ENCODE results near the gene TTBK2. TPM values are rescaled to one million over a fixed set of nuclear protein-coding genes. Genes with fewer than 3 reads are reported as not detected.

Gene TTBK2
- total RNA-seq, 1 experiment from 2014 or later = 17.2 TPM

DNA sequence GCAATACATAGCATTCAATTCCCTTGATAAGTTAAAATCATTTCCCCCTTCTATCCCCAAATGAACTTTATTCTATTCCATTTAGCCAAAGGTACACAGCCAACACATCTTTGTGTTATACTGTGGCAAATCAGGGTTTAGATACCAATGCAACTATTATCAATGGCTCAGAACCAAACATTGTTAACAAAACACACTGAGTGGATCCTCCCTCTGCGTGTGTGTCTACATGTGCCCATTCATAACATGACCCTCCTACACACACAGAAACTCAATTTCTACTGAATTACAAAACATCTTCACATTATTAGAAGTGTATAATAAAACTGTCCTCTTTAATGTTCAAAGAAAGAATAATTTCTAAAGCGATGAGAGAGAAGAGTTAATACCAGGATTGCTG lies 1.3 kb downstream of the TTBK2 start:
- in situ Hi-C loops (cut with HindIII; ENCODE audit: low pct_unique_long_range_greater_than_20kb, low sequenced_read_pairs) = no loop called here
- H3K36me3 ChIP-seq (ENCODE audit: control insufficient read depth, insufficient read depth, low read length) = no peaks in the 10 kb centered on the region
- ChIA-PET POLR2A (interaction anchor here (0.6 kb wide), 1 partner anchor 208 kb away, joined by 5 read pairs; no protein-coding TSS in a partner anchor), CTCF (no interaction called here)
- no peaks in the 10 kb centered on the region for H3K9me3 ChIP-seq (ENCODE audit: control insufficient read depth, insufficient read depth, low read depth, low read length)
- ATAC-seq (no peak), DNase-seq (ENCODE audit: low read depth, low spot score) (no peak)
- intact Hi-C loops (cut with micrococcal nuclease; ENCODE audit: unreplicated experiment) = no loop called here
- no peak for TF ChIP-seq SIN3A (IDR thresholded peaks at IDR 0.05; ENCODE audit: borderline replicate concordance, insufficient read depth, low read depth, low read length)
- TF ChIP-seq POLR2AphosphoS5 (IDR thresholded peaks at IDR 0.05; ENCODE audit: low read depth, low read length) = no peak
- no peak for TF ChIP-seq TCF7L2 (IDR thresholded peaks at IDR 0.05; ENCODE audit: low read depth, low read length)
- TF ChIP-seq, protein P1, sequence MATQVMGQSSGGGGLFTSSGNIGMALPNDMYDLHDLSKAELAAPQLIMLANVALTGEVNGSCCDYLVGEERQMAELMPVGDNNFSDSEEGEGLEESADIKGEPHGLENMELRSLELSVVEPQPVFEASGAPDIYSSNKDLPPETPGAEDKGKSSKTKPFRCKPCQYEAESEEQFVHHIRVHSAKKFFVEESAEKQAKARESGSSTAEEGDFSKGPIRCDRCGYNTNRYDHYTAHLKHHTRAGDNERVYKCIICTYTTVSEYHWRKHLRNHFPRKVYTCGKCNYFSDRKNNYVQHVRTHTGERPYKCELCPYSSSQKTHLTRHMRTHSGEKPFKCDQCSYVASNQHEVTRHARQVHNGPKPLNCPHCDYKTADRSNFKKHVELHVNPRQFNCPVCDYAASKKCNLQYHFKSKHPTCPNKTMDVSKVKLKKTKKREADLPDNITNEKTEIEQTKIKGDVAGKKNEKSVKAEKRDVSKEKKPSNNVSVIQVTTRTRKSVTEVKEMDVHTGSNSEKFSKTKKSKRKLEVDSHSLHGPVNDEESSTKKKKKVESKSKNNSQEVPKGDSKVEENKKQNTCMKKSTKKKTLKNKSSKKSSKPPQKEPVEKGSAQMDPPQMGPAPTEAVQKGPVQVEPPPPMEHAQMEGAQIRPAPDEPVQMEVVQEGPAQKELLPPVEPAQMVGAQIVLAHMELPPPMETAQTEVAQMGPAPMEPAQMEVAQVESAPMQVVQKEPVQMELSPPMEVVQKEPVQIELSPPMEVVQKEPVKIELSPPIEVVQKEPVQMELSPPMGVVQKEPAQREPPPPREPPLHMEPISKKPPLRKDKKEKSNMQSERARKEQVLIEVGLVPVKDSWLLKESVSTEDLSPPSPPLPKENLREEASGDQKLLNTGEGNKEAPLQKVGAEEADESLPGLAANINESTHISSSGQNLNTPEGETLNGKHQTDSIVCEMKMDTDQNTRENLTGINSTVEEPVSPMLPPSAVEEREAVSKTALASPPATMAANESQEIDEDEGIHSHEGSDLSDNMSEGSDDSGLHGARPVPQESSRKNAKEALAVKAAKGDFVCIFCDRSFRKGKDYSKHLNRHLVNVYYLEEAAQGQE (IDR thresholded peaks at IDR 0.05; ENCODE audit: insufficient read depth in 1 of 2, low read depth in 2 of 2, low read length in 1 of 2) = no peak
- TF ChIP-seq, protein P2, sequence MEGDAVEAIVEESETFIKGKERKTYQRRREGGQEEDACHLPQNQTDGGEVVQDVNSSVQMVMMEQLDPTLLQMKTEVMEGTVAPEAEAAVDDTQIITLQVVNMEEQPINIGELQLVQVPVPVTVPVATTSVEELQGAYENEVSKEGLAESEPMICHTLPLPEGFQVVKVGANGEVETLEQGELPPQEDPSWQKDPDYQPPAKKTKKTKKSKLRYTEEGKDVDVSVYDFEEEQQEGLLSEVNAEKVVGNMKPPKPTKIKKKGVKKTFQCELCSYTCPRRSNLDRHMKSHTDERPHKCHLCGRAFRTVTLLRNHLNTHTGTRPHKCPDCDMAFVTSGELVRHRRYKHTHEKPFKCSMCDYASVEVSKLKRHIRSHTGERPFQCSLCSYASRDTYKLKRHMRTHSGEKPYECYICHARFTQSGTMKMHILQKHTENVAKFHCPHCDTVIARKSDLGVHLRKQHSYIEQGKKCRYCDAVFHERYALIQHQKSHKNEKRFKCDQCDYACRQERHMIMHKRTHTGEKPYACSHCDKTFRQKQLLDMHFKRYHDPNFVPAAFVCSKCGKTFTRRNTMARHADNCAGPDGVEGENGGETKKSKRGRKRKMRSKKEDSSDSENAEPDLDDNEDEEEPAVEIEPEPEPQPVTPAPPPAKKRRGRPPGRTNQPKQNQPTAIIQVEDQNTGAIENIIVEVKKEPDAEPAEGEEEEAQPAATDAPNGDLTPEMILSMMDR (IDR thresholded peaks at IDR 0.05) = no peak
- H3K4me1 ChIP-seq (ENCODE audit: control insufficient read depth, insufficient read depth, low read length) = peaks cover 10% of the 10 kb centered on the region; the same call in 1 of the 2 replicates
- peak overlapping the region; percentile 78 to 84 for H3K4me3 ChIP-seq (ENCODE audit: low read depth in 2 of 2, low read length in 2 of 2)
- no peaks in the 10 kb centered on the region for H3K27me3 ChIP-seq (ENCODE audit: control insufficient read depth, insufficient read depth, low read length)
- H3K27ac ChIP-seq (ENCODE audit: low read length) = peak overlapping the region; percentile 76
- BruUV-seq (replicated peaks) = TSS peak; percentile 79

DNA sequence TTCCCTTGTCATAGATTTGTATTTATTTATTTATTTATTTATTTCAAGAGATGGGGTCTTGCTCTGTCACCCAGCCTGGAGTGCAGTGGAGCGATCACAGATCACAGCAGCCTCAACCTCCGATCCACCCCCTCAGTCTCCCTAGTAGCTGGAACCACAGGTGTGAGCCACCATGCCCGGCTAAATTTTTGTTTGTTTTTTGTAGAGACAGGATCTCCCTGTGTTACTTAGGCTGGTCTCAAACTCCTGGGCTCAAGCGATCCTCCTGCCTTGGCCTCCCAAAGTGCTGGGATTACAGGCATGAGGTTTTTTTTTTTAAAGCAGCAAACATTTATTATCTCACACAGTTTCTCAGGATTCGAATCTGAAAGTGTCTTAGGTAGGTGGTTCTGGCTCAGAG lies 2.5 kb downstream of the TTBK2 start:
- ChIA-PET CTCF (interaction anchor here (0.6 to 0.7 kb wide), 2 partner anchors 359 to 1058 kb away, joined by 3 read pairs; no protein-coding TSS in a partner anchor), POLR2A (no interaction called here)
- Histone ChIP-seq H3K4me3 (ENCODE audit: low read depth in 2 of 2, low read length in 2 of 2) (peak overlapping the region; percentile 6 to 84; a peak in 3 of 4 replicates), H3K36me3 (ENCODE audit: control insufficient read depth, insufficient read depth, low read length) (no peaks in the 10 kb centered on the region), H3K9me3 (ENCODE audit: control insufficient read depth, insufficient read depth, low read depth, low read length) (no peaks in the 10 kb centered on the region), H3K4me1 (ENCODE audit: control insufficient read depth, insufficient read depth, low read length) (peaks cover 12% of the 10 kb centered on the region; the same call in 1 of the 2 replicates), H3K27me3 (ENCODE audit: control insufficient read depth, insufficient read depth, low read length) (no peaks in the 10 kb centered on the region), H3K27ac (ENCODE audit: low read length) (peak overlapping the region; percentile 18; the same call in 1 of the 2 replicates)
- TF ChIP-seq, protein P1 (IDR thresholded peaks at IDR 0.05; ENCODE audit: insufficient read depth in 1 of 2, low read depth in 2 of 2, low read length in 1 of 2) = no peak
- TF ChIP-seq SIN3A (IDR thresholded peaks at IDR 0.05; ENCODE audit: borderline replicate concordance, insufficient read depth, low read depth, low read length) (no peak), POLR2AphosphoS5 (IDR thresholded peaks at IDR 0.05; ENCODE audit: low read depth, low read length) (no peak), TCF7L2 (IDR thresholded peaks at IDR 0.05; ENCODE audit: low read depth, low read length) (no peak)
- TF ChIP-seq, protein P2 (IDR thresholded peaks at IDR 0.05) = no peak
- intact Hi-C loops (cut with micrococcal nuclease; ENCODE audit: unreplicated experiment) (no loop called here), in situ Hi-C loops (cut with HindIII; ENCODE audit: low pct_unique_long_range_greater_than_20kb, low sequenced_read_pairs) (no loop called here)
- no peak for DNase-seq (ENCODE audit: low read depth, low spot score)
- BruUV-seq (replicated peaks) = no TSS peak
- ATAC-seq = no peak

Data from Panc1 (cell line).